AG09319 (cell line): ENCODE results near the gene GRM1.

Experiments
- DNase-seq: peaks from one replicate; pipeline ENCODE4 v3.0.0-alpha.2; 2010; ENCODE audit warnings: low read depth; ENCODE audit errors: extremely low read depth
- CTCF ChIP-seq: IDR thresholded peaks from 2 replicates; pipeline ENCODE4 v1.5.1; 2011; ENCODE audit warnings: low read depth, mild to moderate bottlenecking, inconsistent platforms, low read length, moderate library complexity

Gene GRM1

GRCh38 chr6:146029573-146030184, 817 bp downstream of the GRM1 start:
- TF ChIP-seq CTCF: no peak

GRCh38 chr6:146032387-146032786, 3.5 kb downstream of the GRM1 start:
- no peak for TF ChIP-seq CTCF
- DNase-seq: no peak

More at GRCh38 chr6:146029573-146030184, 817 bp downstream of the GRM1 start:
- no peak for DNase-seq

GRCh38 chr6:146040360-146040759, 11.5 kb downstream of the GRM1 start:
- no peak for TF ChIP-seq CTCF
- DNase-seq: no peak

GRCh38 chr6:146041282-146041681, 12.4 kb downstream of the GRM1 start:
- TF ChIP-seq CTCF: peak; percentile 29
- DNase-seq: no peak

- DNase-seq: no peak
- TF ChIP-seq CTCF: no peak
These were observed 18.5 kb downstream of the GRM1 start for GRCh38 chr6:146047371-146047770.

GRCh38 chr6:146050168-146050567, 21.3 kb downstream of the GRM1 start:
- no peak for TF ChIP-seq CTCF

GRCh38 chr6:146056506-146056905, 27.6 kb downstream of the GRM1 start:
- no peak for DNase-seq

More at GRCh38 chr6:146050168-146050567, 21.3 kb downstream of the GRM1 start:
- DNase-seq: no peak

More at GRCh38 chr6:146056506-146056905, 27.6 kb downstream of the GRM1 start:
- TF ChIP-seq CTCF: no peak
